Neural cell (in vitro differentiated cells): ENCODE data around the gene ADORA2A.

Experiments
- CTCF ChIP-seq: fragments of 450-650 bp; IDR thresholded peaks from 2 replicates; pipeline ENCODE4 v1.5.1; 2014; ENCODE audit warnings: antibody characterized with exemption, mild to moderate bottlenecking, moderate library complexity; ENCODE audit not compliant: poor library complexity, severe bottlenecking
- EP300 ChIP-seq: fragments of 450-650 bp; conservative IDR thresholded peaks from 2 replicates; pipeline ENCODE4 v1.6.1; 2014; ENCODE audit warnings: antibody characterized with exemption, mild to moderate bottlenecking, moderate library complexity; ENCODE audit not compliant: poor library complexity, severe bottlenecking
- EZH2 ChIP-seq: fragments of 200-600, 300-800 bp; shearing (Covaris generic), sonication (generic); IDR thresholded peaks from 2 replicates; pipeline ENCODE4 v1.6.1; 2014; ENCODE audit warnings: antibody characterized with exemption, low read length, borderline replicate concordance, mild to moderate bottlenecking; ENCODE audit not compliant: insufficient read depth, poor library complexity, severe bottlenecking

- TF ChIP-seq CTCF, result no peak
- no peak for TF ChIP-seq EZH2
- no peak for TF ChIP-seq EP300
Observed at GRCh38 chr22:24398409-24398808, 29.0 kb upstream of the ADORA2A start.
